ENCODE data around the gene USP34. TPM values are rescaled to one million over a fixed set of nuclear protein-coding genes. Genes with fewer than 3 reads are reported as not detected.
"Not testable (repeated sequence)": the region's sequence is repeated elsewhere in the genome, so short reads cannot be mapped to it uniquely, and the experiment has no call there.

Gene USP34
- total and polyA plus RNA-seq, 4 donors, result 13.4 to 82.7 (median 51.1) TPM

- peaks cover 8 to 18% (median 10%) of the 10 kb centered on the region in 4 donors for H3K4me1 ChIP-seq (ENCODE audit: control insufficient read depth in 4 of 4, insufficient read depth in 4 of 4, low read length in 3 of 4)
- TF ChIP-seq YY1 (IDR thresholded peaks at IDR 0.05) (peak; percentile 14), GABPA (IDR thresholded peaks at IDR 0.05 in 1 of 2, conservative IDR thresholded peaks at IDR 0.05 in 1 of 2) (no peak)
- DNase-seq (ENCODE audit: low spot score), result peak; percentile 88
- peak overlapping the region; percentile 94 to 97 for H3K9ac ChIP-seq (ENCODE audit: low read depth in 1 of 2, low read length in 2 of 2)
- no peaks in the 10 kb centered on the region for H3K27me3 ChIP-seq (ENCODE audit: control insufficient read depth in 4 of 4, insufficient read depth in 4 of 4, low read length in 3 of 4)
- H3K4me3 ChIP-seq (ENCODE audit: low read depth in 1 of 3, low read length in 3 of 3), result peak overlapping the region; percentile 78 to 100 (median 87)
- H3K27ac ChIP-seq (ENCODE audit: low read depth in 1 of 2, low read length in 2 of 2), result peak overlapping the region; percentile 67 to 79
- no peaks in the 10 kb centered on the region for H3K36me3 ChIP-seq (ENCODE audit: control insufficient read depth in 4 of 4, insufficient read depth in 3 of 4, low read depth in 1 of 4, low read length in 3 of 4)
- WGBS, result 2% methylated on average over 89 of the region's 94 CpGs
- H3K9me3 ChIP-seq (ENCODE audit: control insufficient read depth in 4 of 4, low read length in 3 of 4), result no peaks in the 10 kb centered on the region
Observed at GRCh38 chr2:61470122-61470951, 550 bp downstream of the USP34 start.

- WGBS, result 5% methylated on average over 8 of the region's 8 CpGs
- H3K9ac ChIP-seq (ENCODE audit: low read depth in 1 of 2, low read length in 2 of 2), result peak overlapping the region; percentile 94 to 97
- no peaks in the 10 kb centered on the region for H3K36me3 ChIP-seq (ENCODE audit: control insufficient read depth in 4 of 4, insufficient read depth in 3 of 4, low read depth in 1 of 4, low read length in 3 of 4)
- peak overlapping the region; percentile 67 to 79 for H3K27ac ChIP-seq (ENCODE audit: low read depth in 1 of 2, low read length in 2 of 2)
- no peaks in the 10 kb centered on the region for H3K27me3 ChIP-seq (ENCODE audit: control insufficient read depth in 4 of 4, insufficient read depth in 4 of 4, low read length in 3 of 4)
- H3K4me3 ChIP-seq (ENCODE audit: low read depth in 1 of 3, low read length in 3 of 3), result peak overlapping the region; percentile 78 to 100 (median 87)
- TF ChIP-seq HNF4A (conservative IDR thresholded peaks at IDR 0.05) (no peak), RAD21 (IDR thresholded peaks at IDR 0.05) (no peak), TAF1 (conservative IDR thresholded peaks at IDR 0.05) (no peak), CTCF (IDR thresholded peaks at IDR 0.05; ENCODE audit: low read depth, low read length, missing input control) (no peak), JUND (IDR thresholded peaks at IDR 0.05) (no peak), ATF3 (IDR thresholded peaks at IDR 0.05) (no peak), HNF4G (IDR thresholded peaks at IDR 0.05) (no peak), GABPA (IDR thresholded peaks at IDR 0.05 in 1 of 2, conservative IDR thresholded peaks at IDR 0.05 in 1 of 2) (no peak), REST (IDR thresholded peaks at IDR 0.05) (no peak), SP1 (IDR thresholded peaks at IDR 0.05) (no peak), EGR1 (IDR thresholded peaks at IDR 0.05; ENCODE audit: low read depth in 2 of 2) (no peak), FOXA1 (IDR thresholded peaks at IDR 0.05) (no peak), FOXA2 (IDR thresholded peaks at IDR 0.05) (no peak), RXRA (IDR thresholded peaks at IDR 0.05) (no peak)
- peaks cover 8 to 18% (median 10%) of the 10 kb centered on the region in 4 donors for H3K4me1 ChIP-seq (ENCODE audit: control insufficient read depth in 4 of 4, insufficient read depth in 4 of 4, low read length in 3 of 4)
- no peaks in the 10 kb centered on the region for H3K9me3 ChIP-seq (ENCODE audit: control insufficient read depth in 4 of 4, low read length in 3 of 4)
- no peak for DNase-seq (ENCODE audit: low spot score)
Observed at GRCh38 chr2:61469424-61470121, 1.3 kb downstream of the USP34 start.

- not testable (repeated sequence) for H3K9me3 ChIP-seq (ENCODE audit: control insufficient read depth in 4 of 4, low read length in 3 of 4); H3K36me3 ChIP-seq (ENCODE audit: control insufficient read depth in 4 of 4, insufficient read depth in 3 of 4, low read depth in 1 of 4, low read length in 3 of 4); H3K9ac ChIP-seq (ENCODE audit: low read depth in 1 of 2, low read length in 2 of 2); DNase-seq (ENCODE audit: low spot score); H3K27ac ChIP-seq (ENCODE audit: low read depth in 1 of 2, low read length in 2 of 2); H3K4me3 ChIP-seq (ENCODE audit: low read depth in 1 of 3, low read length in 3 of 3); H3K27me3 ChIP-seq (ENCODE audit: control insufficient read depth in 4 of 4, insufficient read depth in 4 of 4, low read length in 3 of 4)
- H3K4me1 ChIP-seq (ENCODE audit: control insufficient read depth in 4 of 4, insufficient read depth in 4 of 4, low read length in 3 of 4), result peaks cover 8 to 18% (median 10%) of the 10 kb centered on the region in 4 donors
- WGBS, result 93% methylated on average over 10 of the region's 10 CpGs
Observed at GRCh38 chr2:61468231-61468630, 2.7 kb downstream of the USP34 start.

All from liver (tissue), 9 donors.